Measurements from ENCODE around the gene AOPEP. TPM values are rescaled to one million over a fixed set of nuclear protein-coding genes. Genes with fewer than 3 reads are reported as not detected.

The AOPEP gene
- total and polyA plus RNA-seq, 2 donors (not counting 3 experiments of a cell fraction or from before 2014, with no cell fraction given), result 20.2 to 41.6 TPM

- POLR2A ChIA-PET, result interaction anchor here (1.6 kb wide), 1 partner anchor 446 kb away, joined by 6 read pairs; no protein-coding TSS in a partner anchor
- DNase-seq (ENCODE audit: low read depth, low spot score), result no peak
- dilution Hi-C loops (cut with MboI; ENCODE audit: extremely low pct_ligation_motif_present, low sequenced_read_pairs) (loop anchor here (25.0 kb wide), 1 partner anchor 464 kb away; no protein-coding TSS in a partner anchor), intact Hi-C loops (cut with micrococcal nuclease) (loop anchor here (1.0 to 2.0 kb wide), 4 partner anchors 120 to 457 kb away; no protein-coding TSS in a partner anchor)
- H3K4me1 ChIP-seq (ENCODE audit: control insufficient read depth, extremely low read depth, insufficient read depth, low read length), result no peaks in the 10 kb centered on the region
- no peaks in the 10 kb centered on the region for H3K9me1 ChIP-seq (replicated peaks; ENCODE audit: control insufficient read depth, extremely low read depth, insufficient read depth, low read length)
- no peaks in the 10 kb centered on the region for H3K36me3 ChIP-seq (ENCODE audit: control insufficient read depth in 2 of 2, extremely low read depth in 1 of 2, insufficient read depth in 2 of 2, low read length in 2 of 2)
- H2AFZ ChIP-seq (ENCODE audit: low read depth, low read length), result no peak overlapping the region
- H3K4me2 ChIP-seq (ENCODE audit: insufficient read depth, low read length), result no peak overlapping the region
- no TSS peak for BruUV-seq (replicated peaks)
- H3K27ac ChIP-seq (ENCODE audit: insufficient read depth, low read depth, low read length), result no peak overlapping the region
- H4K20me1 ChIP-seq (replicated peaks; ENCODE audit: control insufficient read depth, extremely low read depth, insufficient read depth, low read length), result no peaks in the 10 kb centered on the region
- no peak overlapping the region for H3K9ac ChIP-seq (replicated peaks; ENCODE audit: extremely low read depth, insufficient read depth, low read length)
- TF ChIP-seq POLR2AphosphoS5 (IDR thresholded peaks at IDR 0.05; ENCODE audit: insufficient read depth, low read depth, low read length) (no peak), JUN (IDR thresholded peaks at IDR 0.05; ENCODE audit: borderline replicate concordance, insufficient read depth, insufficient read length, low read depth) (no peak), EZH2 (IDR thresholded peaks at IDR 0.05; ENCODE audit: borderline replicate concordance, low read depth, low read length, severe bottlenecking) (no peak), MYC (IDR thresholded peaks at IDR 0.05; ENCODE audit: low read depth, low read length) (no peak), FOS (IDR thresholded peaks at IDR 0.05; ENCODE audit: borderline replicate concordance, insufficient read depth, low read length) (no peak), POLR2A (IDR thresholded peaks at IDR 0.05; ENCODE audit: low read depth, low read length) (no peak), GATA2 (IDR thresholded peaks at IDR 0.05; ENCODE audit: insufficient read depth, insufficient read length, low read depth, low read length) (no peak)
- TF ChIP-seq, protein P1, sequence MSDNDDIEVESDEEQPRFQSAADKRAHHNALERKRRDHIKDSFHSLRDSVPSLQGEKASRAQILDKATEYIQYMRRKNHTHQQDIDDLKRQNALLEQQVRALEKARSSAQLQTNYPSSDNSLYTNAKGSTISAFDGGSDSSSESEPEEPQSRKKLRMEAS (IDR thresholded peaks at IDR 0.05; ENCODE audit: insufficient read depth, insufficient read length), result no peak
- TF ChIP-seq, protein P2, sequence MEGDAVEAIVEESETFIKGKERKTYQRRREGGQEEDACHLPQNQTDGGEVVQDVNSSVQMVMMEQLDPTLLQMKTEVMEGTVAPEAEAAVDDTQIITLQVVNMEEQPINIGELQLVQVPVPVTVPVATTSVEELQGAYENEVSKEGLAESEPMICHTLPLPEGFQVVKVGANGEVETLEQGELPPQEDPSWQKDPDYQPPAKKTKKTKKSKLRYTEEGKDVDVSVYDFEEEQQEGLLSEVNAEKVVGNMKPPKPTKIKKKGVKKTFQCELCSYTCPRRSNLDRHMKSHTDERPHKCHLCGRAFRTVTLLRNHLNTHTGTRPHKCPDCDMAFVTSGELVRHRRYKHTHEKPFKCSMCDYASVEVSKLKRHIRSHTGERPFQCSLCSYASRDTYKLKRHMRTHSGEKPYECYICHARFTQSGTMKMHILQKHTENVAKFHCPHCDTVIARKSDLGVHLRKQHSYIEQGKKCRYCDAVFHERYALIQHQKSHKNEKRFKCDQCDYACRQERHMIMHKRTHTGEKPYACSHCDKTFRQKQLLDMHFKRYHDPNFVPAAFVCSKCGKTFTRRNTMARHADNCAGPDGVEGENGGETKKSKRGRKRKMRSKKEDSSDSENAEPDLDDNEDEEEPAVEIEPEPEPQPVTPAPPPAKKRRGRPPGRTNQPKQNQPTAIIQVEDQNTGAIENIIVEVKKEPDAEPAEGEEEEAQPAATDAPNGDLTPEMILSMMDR (IDR thresholded peaks at IDR 0.05; ENCODE audit: extremely low read depth in 1 of 2, insufficient read depth in 1 of 2, low read depth in 1 of 2, low read length in 2 of 2), result no peak
- H3K9me3 ChIP-seq (replicated peaks; ENCODE audit: control insufficient read depth, insufficient read depth, low read length), result no peaks in the 10 kb centered on the region
- CTCF ChIA-PET, result interaction anchor here (0.8 to 13.7 kb wide), 17 partner anchors 9 to 1091 kb away, joined by 3 to 707 read pairs (median 9); no protein-coding TSS in a partner anchor
- no peaks in the 10 kb centered on the region for H3K27me3 ChIP-seq (ENCODE audit: control insufficient read depth in 2 of 2, insufficient read depth in 2 of 2, low read length in 2 of 2)
- FAIRE-seq, result no peak
- H3K4me3 ChIP-seq (replicated peaks in 1 of 3; ENCODE audit: insufficient read depth in 1 of 3, low read depth in 1 of 3, low read length in 3 of 3), result no peak overlapping the region
- no peaks in the 10 kb centered on the region for H3K79me2 ChIP-seq (ENCODE audit: control insufficient read depth, insufficient read depth, low read length)
These were observed 400.2 kb downstream of the AOPEP start for GRCh38 chr9:95126739-95127138.

Measured in endothelial cell of umbilical vein (primary cell).